Right atrium auricular region (tissue), 2 donors: Measurements from ENCODE around the gene CAMTA1. TPM values are rescaled to one million over a fixed set of nuclear protein-coding genes. Genes with fewer than 3 reads are reported as not detected.

Experiments used
- DNase-seq: peaks from one replicate; pipeline ENCODE4 v3.0.0-alpha.2; 2019; ENCODE audit warnings: low spot score
- H3K27ac ChIP-seq, 2 donors: fragments of 200-600 bp; sonication (generic); 1 replicate in 1 of 2; 2 replicates in 1 of 2; pipeline ENCODE4 v1.5.1; 2016 to 2019
- H3K27me3 ChIP-seq, 2 donors: fragments of 200-600 bp; sonication (generic); one replicate each; pipeline versions ENCODE4 v1.5.1 to v1.6.0; 2017 to 2019
- H3K36me3 ChIP-seq: fragments of 200-600 bp; sonication (generic); one replicate; pipeline ENCODE4 v1.5.1; 2016
- H3K4me1 ChIP-seq, 2 donors: fragments of 200-600 bp; sonication (generic); one replicate each; pipeline versions ENCODE4 v1.5.1 to v1.6.0; 2017 to 2019
- H3K4me3 ChIP-seq, 2 donors: fragments of 200-600 bp; sonication (generic); 1 replicate in 1 of 2; 2 replicates in 1 of 2; pipeline ENCODE4 v1.5.1; 2017 to 2019; ENCODE audit warnings: mild to moderate bottlenecking in 1 of 2, moderate library complexity in 1 of 2
- H3K9me3 ChIP-seq, 2 donors: fragments of 200-600 bp; sonication (generic); one replicate each; pipeline ENCODE4 v1.5.1; 2019
- CTCF ChIP-seq, 2 donors: fragments of 200-600 bp; sonication (generic); IDR thresholded peaks; one replicate each; pipeline ENCODE4 v1.5.1; 2019; ENCODE audit warnings: antibody characterized with exemption in 2 of 2
- total RNA-seq, 2 donors: library from RNA; depleted of rRNA; stranded (reverse); fragments of >200 nt; gene quantifications; one replicate each; pipeline ENCODE4 v1.1.0, GENCODE V29; 2016

Gene CAMTA1
- total RNA-seq, 2 donors from 2014 or later = 132 to 190 TPM

GRCh38 chr1:7077970-7078369 is 292.7 kb downstream of the CAMTA1 start:
- no peaks in the 10 kb centered on the region for H3K36me3 ChIP-seq
- TF ChIP-seq CTCF (IDR thresholded peaks at IDR 0.05) = no peak
- no peaks in the 10 kb centered on the region for H3K27me3 ChIP-seq
- no peak overlapping the region for H3K4me3 ChIP-seq
- H3K9me3 ChIP-seq = peaks cover 0 to 7% of the 10 kb centered on the region in 2 donors
- H3K27ac ChIP-seq = no peak overlapping the region
- no peak for DNase-seq
- H3K4me1 ChIP-seq = no peaks in the 10 kb centered on the region

- Histone ChIP-seq H3K36me3 (no peaks in the 10 kb centered on the region), H3K4me1 (no peaks in the 10 kb centered on the region), H3K27ac (no peak overlapping the region), H3K9me3 (peaks cover 0 to 7% of the 10 kb centered on the region in 2 donors), H3K4me3 (no peak overlapping the region), H3K27me3 (no peaks in the 10 kb centered on the region)
- DNase-seq = no peak
- TF ChIP-seq CTCF (IDR thresholded peaks at IDR 0.05) = no peak
Observed at GRCh38 chr1:7079637-7080036, 294.4 kb downstream of the CAMTA1 start.

- no peak for DNase-seq
- Histone ChIP-seq H3K9me3 (peaks cover 0 to 5% of the 10 kb centered on the region in 2 donors), H3K36me3 (no peaks in the 10 kb centered on the region)
Observed at GRCh38 chr1:7084232-7084894, 299.1 kb downstream of the CAMTA1 start.

GRCh38 chr1:7085521-7085920 is 300.3 kb downstream of the CAMTA1 start:
- Histone ChIP-seq H3K4me1 (no peaks in the 10 kb centered on the region), H3K36me3 (no peaks in the 10 kb centered on the region), H3K9me3 (no peaks in the 10 kb centered on the region), H3K4me3 (no peak overlapping the region), H3K27ac (no peak overlapping the region), H3K27me3 (no peaks in the 10 kb centered on the region)
- TF ChIP-seq CTCF (IDR thresholded peaks at IDR 0.05) = no peak
- DNase-seq = no peak

More at GRCh38 chr1:7084232-7084894, 299.1 kb downstream of the CAMTA1 start:
- H3K27ac ChIP-seq = no peak overlapping the region
- H3K27me3 ChIP-seq = no peaks in the 10 kb centered on the region
- TF ChIP-seq CTCF (IDR thresholded peaks at IDR 0.05) = no peak
- H3K4me3 ChIP-seq = no peak overlapping the region
- no peaks in the 10 kb centered on the region for H3K4me1 ChIP-seq

- no peak for DNase-seq
- no peak overlapping the region for H3K27ac ChIP-seq
- no peak for TF ChIP-seq CTCF (IDR thresholded peaks at IDR 0.05)
- H3K9me3 ChIP-seq = no peaks in the 10 kb centered on the region
- no peaks in the 10 kb centered on the region for H3K4me1 ChIP-seq
- no peak overlapping the region for H3K4me3 ChIP-seq
- H3K27me3 ChIP-seq = no peaks in the 10 kb centered on the region
- H3K36me3 ChIP-seq = no peaks in the 10 kb centered on the region
Observed at GRCh38 chr1:7086106-7086505, 300.9 kb downstream of the CAMTA1 start.

- Histone ChIP-seq H3K4me1 (no peaks in the 10 kb centered on the region), H3K36me3 (no peaks in the 10 kb centered on the region), H3K27me3 (no peaks in the 10 kb centered on the region), H3K9me3 (no peaks in the 10 kb centered on the region), H3K27ac (no peak overlapping the region), H3K4me3 (no peak overlapping the region)
- TF ChIP-seq CTCF (IDR thresholded peaks at IDR 0.05) = no peak
- no peak for DNase-seq
Observed at GRCh38 chr1:7087888-7088287, 302.6 kb downstream of the CAMTA1 start.
